ENCODE results near the gene SLC6A1.

The SLC6A1 gene

DNA sequence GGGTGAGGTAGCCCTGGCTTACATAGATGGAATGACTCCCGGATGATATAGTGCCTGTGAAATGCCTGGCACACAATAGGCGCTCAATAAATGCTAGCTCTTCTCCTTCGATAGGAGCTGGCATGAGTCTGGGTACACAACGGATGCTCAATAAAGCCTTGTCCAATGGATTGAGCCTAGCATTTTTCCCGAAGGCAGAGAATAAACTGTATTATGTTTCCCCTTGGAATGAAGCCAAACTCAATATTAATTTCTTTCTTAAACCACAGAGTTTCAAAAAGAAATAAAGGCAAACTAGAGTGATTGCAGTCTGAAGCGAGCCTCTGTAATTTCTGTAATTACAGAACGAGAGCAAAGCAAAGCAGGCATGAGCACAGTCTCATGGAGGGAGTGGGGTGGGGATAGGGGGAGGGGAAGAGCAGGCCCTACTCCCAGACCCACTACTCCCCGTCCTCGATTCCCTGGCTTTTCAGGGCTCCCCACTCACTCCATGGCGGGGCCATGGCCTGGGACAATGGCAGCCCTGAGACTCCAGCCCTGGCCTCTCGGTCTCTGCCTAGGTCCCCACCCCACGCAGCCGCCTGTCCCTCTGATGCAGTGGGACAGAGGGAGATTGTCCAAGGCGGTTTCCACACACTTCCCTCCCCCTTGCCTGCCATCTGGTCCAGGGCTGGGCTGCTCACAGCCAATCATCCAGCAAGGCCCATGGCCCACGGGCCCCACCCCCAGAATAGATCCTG lies 18.0 kb downstream of the SLC6A1 start:
- H3K27ac Mint-ChIP-seq = no peak overlapping the region
- H3K9me3 Mint-ChIP-seq = no peaks in the 10 kb centered on the region

DNA sequence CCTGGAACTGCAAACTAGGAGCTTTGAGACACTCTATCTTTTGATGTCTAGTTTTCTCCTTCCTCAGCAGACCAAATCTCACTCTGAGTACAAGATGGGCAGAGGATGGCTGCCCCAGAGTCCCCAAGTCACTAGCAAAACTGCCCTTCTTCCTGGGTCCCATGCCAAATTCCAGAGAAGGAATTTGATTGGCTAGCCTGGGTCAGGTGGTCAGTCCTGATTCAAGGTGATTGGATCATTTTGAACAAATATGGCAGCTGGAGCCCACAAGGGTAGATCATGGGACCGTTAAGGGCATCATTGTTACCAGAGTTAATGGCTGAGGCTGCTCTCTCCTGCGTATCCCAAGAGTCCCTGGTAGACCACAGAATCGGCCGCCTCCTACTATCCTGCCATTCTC lies 21.7 kb downstream of the SLC6A1 start:
- Mint-ChIP-seq H3K4me1 (ENCODE audit: low read depth) (no peaks in the 10 kb centered on the region), H3K36me3 (ENCODE audit: low read depth) (no peaks in the 10 kb centered on the region), H3K9me3 (no peaks in the 10 kb centered on the region), H3K27me3 (ENCODE audit: low read depth) (no peaks in the 10 kb centered on the region), H3K27ac (no peak overlapping the region), H3K4me3 (no peak overlapping the region)

More for the DNA sequence above, 18.0 kb downstream of the SLC6A1 start:
- Mint-ChIP-seq H3K36me3 (ENCODE audit: low read depth) (no peaks in the 10 kb centered on the region), H3K4me3 (no peak overlapping the region), H3K27me3 (ENCODE audit: low read depth) (no peaks in the 10 kb centered on the region), H3K4me1 (ENCODE audit: low read depth) (no peaks in the 10 kb centered on the region)

DNA sequence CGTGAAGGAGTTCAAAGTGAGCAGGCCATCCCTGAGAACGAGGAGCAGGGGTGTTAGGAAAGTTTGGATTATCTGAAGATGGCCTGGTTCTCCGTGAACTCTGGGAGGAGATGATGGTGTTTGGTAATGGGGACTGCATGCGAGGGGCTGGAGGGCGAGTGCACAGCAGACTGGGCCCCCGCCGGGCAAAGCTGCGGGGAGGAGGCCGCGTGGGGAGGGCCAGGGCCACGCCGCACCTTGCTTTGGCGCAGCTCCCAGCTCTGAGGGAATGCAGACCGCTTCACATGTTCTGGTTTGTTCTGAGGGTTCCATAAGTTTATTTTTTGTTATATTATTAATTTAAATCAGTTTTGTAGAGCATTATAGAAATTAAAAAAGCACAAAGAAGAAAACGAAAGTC lies 22.2 kb downstream of the SLC6A1 start:
- no peaks in the 10 kb centered on the region for H3K9me3 Mint-ChIP-seq
- H3K27ac Mint-ChIP-seq = no peak overlapping the region
- no peaks in the 10 kb centered on the region for H3K27me3 Mint-ChIP-seq (ENCODE audit: low read depth)
- H3K36me3 Mint-ChIP-seq (ENCODE audit: low read depth) = no peaks in the 10 kb centered on the region
- H3K4me1 Mint-ChIP-seq (ENCODE audit: low read depth) = no peaks in the 10 kb centered on the region
- H3K4me3 Mint-ChIP-seq = no peak overlapping the region

DNA sequence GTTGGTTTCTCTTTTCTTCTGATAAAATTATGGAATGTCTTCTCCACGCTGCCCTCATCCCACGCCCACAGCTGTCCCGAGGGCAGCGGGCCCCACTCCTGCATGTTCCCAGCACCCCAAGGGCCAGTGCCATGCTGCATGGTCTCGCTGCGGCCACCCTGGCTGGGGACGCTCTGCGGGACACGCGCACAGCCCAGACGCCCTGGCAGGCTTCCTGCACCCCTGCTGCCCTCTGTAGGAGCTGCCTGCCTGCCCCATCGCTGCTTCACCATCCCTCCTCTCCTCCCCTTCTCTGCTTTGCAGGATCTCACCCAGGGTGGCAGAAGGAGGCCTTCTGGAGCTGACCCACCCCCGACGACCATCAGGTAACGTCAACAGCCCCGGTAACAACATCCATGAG lies 22.8 kb downstream of the SLC6A1 start:
- H3K4me1 Mint-ChIP-seq (ENCODE audit: low read depth) = no peaks in the 10 kb centered on the region
- no peaks in the 10 kb centered on the region for H3K27me3 Mint-ChIP-seq (ENCODE audit: low read depth)
- H3K36me3 Mint-ChIP-seq (ENCODE audit: low read depth) = no peaks in the 10 kb centered on the region
- H3K9me3 Mint-ChIP-seq = no peaks in the 10 kb centered on the region
- no peak overlapping the region for H3K4me3 Mint-ChIP-seq
- H3K27ac Mint-ChIP-seq = no peak overlapping the region

DNA sequence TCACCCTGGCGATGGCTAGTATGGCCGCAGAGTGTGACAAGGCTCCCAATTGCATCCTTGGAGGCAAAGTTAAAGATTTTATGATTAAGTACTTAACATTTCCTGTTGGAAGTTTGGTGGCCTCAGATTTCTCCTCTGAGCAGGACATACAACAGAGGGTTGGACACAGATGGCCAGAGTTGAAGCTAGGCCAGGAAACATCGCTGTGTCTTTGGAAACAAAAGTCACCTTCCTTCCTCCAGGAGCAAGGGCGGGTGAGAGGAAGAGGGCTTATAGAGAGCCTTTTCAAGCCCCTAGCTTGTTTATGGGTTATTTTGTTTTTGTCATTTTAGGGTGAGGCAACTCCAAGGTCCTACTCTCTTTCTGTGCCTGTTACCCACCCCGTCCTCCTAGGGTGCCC lies 24.2 kb downstream of the SLC6A1 start:
- Mint-ChIP-seq H3K36me3 (ENCODE audit: low read depth) (no peaks in the 10 kb centered on the region), H3K27me3 (ENCODE audit: low read depth) (no peaks in the 10 kb centered on the region), H3K9me3 (no peaks in the 10 kb centered on the region), H3K4me1 (ENCODE audit: low read depth) (no peaks in the 10 kb centered on the region), H3K27ac (no peak overlapping the region), H3K4me3 (no peak overlapping the region)

DNA sequence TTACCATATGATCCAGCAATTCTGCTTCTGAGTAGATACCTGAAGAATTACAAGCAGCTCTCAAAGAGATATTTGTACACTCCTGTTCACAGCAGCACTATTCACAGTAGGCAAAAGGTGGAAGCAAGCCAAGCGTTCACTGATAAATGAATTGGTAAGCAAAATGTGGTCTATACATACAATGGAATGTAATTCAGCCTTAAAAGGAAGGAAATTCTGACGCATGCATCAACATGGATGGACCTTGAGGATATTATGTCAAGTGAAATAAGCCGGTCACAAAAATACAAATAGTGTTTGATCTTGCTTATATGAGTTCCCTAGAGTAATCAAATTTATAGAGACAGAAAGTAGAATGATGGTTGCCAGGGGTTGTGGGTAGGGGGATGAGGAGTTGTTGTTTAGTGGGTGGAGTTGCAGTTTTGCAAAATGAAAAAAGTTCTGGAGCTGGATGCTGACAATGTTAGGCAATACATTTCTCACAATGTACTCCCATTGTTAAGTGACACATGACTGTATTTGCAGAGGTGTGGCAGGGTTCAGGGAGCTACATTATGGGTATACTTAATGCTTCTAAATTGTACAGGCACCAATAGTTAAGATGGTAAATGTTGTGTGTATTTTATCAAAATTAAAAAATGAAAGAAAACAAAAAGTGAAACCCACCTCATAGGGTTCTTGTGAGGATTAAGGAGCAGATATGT lies 26.7 kb downstream of the SLC6A1 start:
- H3K27me3 Mint-ChIP-seq (ENCODE audit: low read depth) = no peaks in the 10 kb centered on the region
- no peak overlapping the region for H3K4me3 Mint-ChIP-seq
- no peak overlapping the region for H3K27ac Mint-ChIP-seq
- H3K4me1 Mint-ChIP-seq (ENCODE audit: low read depth) = no peaks in the 10 kb centered on the region
- H3K9me3 Mint-ChIP-seq = no peaks in the 10 kb centered on the region
- no peaks in the 10 kb centered on the region for H3K36me3 Mint-ChIP-seq (ENCODE audit: low read depth)

DNA sequence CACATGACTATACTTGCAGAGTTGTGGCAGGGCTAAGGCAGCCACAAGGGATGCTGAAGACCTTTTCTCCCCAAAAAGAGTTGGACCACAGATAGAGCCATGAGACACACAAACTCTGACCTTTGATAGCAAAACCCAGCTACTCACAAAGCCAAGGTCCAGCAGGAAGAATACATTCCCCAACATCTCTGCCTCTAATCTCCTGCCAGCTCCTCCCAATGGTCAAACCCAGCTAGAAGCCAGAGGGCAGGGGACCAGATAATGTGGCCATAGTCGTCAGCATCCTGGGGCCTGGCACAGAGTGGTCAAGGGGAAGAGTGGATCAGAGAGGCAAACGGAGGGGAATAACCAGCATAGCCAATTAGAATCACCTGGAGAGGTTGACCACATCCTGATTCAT lies 28.2 kb downstream of the SLC6A1 start:
- H3K9me3 Mint-ChIP-seq = no peaks in the 10 kb centered on the region
- H3K4me3 Mint-ChIP-seq = no peak overlapping the region
- H3K36me3 Mint-ChIP-seq (ENCODE audit: low read depth) = no peaks in the 10 kb centered on the region

DNA sequence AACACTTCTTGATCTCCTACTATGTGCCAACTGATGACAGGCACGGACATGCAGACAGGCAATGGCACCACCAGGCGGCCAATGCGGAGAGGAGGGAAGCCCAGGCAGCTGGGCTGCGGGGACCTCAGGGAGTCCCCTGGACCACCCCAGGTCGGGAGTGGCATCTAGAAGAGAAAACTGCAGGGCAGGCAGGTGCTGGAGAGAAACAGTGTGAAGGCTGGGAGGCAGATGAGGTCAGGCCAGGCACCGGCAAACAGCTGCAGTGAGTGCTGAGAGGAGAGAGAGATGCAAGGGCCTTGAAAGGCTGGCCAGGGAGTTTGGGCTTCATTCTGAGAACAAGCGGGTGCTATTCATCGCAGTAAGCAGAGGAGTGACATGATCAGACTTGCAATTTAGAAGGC lies 29.1 kb downstream of the SLC6A1 start:
- no peaks in the 10 kb centered on the region for H3K9me3 Mint-ChIP-seq

More for the DNA sequence above, 28.2 kb downstream of the SLC6A1 start:
- Mint-ChIP-seq H3K27me3 (ENCODE audit: low read depth) (no peaks in the 10 kb centered on the region), H3K27ac (no peak overlapping the region), H3K4me1 (ENCODE audit: low read depth) (no peaks in the 10 kb centered on the region)

DNA sequence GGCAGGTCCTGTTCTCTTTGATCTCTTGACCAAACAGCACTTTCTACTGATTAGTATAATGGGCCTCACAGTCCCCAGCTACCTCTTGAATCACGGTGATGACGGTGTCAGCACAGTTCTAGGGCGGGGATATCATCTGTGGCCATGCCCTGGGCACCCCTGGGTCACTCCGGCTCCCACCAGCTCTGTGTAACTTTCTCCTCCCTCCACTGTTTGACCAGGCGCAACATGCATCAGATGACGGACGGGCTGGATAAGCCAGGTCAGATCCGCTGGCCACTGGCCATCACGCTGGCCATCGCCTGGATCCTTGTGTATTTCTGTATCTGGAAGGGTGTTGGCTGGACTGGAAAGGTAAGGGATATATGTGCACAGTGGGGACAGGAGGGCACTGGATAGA lies 29.6 kb downstream of the SLC6A1 start:
- no peaks in the 10 kb centered on the region for H3K9me3 Mint-ChIP-seq
- no peak overlapping the region for H3K4me3 Mint-ChIP-seq
- H3K27me3 Mint-ChIP-seq (ENCODE audit: low read depth) = no peaks in the 10 kb centered on the region
- H3K36me3 Mint-ChIP-seq (ENCODE audit: low read depth) = no peaks in the 10 kb centered on the region
- no peak overlapping the region for H3K27ac Mint-ChIP-seq
- H3K4me1 Mint-ChIP-seq (ENCODE audit: low read depth) = no peaks in the 10 kb centered on the region

More for the DNA sequence above, 29.1 kb downstream of the SLC6A1 start:
- Mint-ChIP-seq H3K4me3 (no peak overlapping the region), H3K27me3 (ENCODE audit: low read depth) (no peaks in the 10 kb centered on the region), H3K4me1 (ENCODE audit: low read depth) (no peaks in the 10 kb centered on the region), H3K27ac (no peak overlapping the region), H3K36me3 (ENCODE audit: low read depth) (no peaks in the 10 kb centered on the region)

DNA sequence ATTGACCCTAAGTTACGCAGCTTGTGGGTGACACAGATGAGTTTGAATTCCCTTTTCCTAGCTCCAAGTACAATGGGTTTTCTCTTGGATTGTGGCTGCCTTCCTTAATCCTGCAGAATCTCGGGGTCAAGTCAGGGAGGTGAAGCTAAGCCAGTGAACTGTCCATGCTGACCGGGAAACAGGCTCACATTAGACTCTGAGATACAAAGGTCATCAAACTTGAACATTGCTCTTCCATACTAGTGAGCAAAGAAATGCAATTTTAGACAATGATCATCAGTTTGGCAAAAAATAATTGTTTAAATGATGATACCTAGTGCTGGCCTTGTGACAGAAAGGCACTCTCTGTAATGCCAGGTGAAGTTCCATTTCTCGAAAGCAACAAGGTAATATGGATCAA lies 31.6 kb downstream of the SLC6A1 start:
- no peak overlapping the region for H3K27ac Mint-ChIP-seq
- no peak overlapping the region for H3K4me3 Mint-ChIP-seq
- peaks cover 3% of the 10 kb centered on the region for H3K27me3 Mint-ChIP-seq (ENCODE audit: low read depth)
- no peaks in the 10 kb centered on the region for H3K4me1 Mint-ChIP-seq (ENCODE audit: low read depth)
- H3K9me3 Mint-ChIP-seq = no peaks in the 10 kb centered on the region
- H3K36me3 Mint-ChIP-seq (ENCODE audit: low read depth) = no peaks in the 10 kb centered on the region

DNA sequence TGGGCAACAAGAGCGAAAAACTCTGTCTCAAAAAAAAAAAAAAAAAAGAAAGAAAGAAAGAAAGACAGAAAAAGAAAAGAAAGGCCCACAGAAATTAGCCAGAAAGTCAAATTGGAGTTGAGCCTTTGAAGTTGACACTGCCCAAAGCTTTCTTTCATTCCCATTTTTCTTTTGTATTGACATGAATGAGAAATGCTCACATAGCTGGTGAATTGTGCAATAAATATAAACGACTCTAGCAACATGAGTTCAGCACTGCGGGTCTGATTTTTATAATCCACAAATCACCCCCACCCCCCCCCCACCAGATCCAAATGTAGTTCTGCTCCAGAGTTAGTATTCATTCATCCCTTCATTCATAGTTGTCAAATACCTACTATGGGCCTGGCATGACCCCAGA lies 37.4 kb downstream of the SLC6A1 start:
- H3K4me1 Mint-ChIP-seq (ENCODE audit: low read depth) = no peaks in the 10 kb centered on the region
- H3K36me3 Mint-ChIP-seq (ENCODE audit: low read depth) = no peaks in the 10 kb centered on the region
- H3K4me3 Mint-ChIP-seq = no peak overlapping the region
- no peaks in the 10 kb centered on the region for H3K9me3 Mint-ChIP-seq
- H3K27me3 Mint-ChIP-seq (ENCODE audit: low read depth) = peaks cover 8% of the 10 kb centered on the region
- no peak overlapping the region for H3K27ac Mint-ChIP-seq

DNA sequence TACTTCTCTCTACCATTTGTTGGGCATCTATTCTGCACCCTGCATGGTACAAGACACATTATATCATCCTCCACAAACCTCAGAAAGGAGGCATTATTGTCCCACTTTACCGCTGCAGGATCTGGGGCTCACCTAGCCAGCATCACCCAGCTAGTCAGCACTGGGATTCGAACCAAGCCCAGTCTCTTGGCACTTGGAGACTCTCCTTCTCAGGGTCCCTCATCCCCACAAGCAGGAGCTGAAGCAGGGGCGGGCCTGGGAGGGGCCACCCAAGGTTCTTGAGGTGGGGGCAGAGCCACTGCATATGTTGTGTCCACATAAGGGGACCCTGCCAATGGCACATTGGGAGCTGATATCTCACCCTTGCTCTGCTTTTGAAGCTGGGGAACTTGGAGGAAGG lies 41.3 kb downstream of the SLC6A1 start:
- Mint-ChIP-seq H3K4me1 (ENCODE audit: low read depth) (no peaks in the 10 kb centered on the region), H3K27ac (no peak overlapping the region), H3K36me3 (ENCODE audit: low read depth) (no peaks in the 10 kb centered on the region), H3K4me3 (no peak overlapping the region), H3K27me3 (ENCODE audit: low read depth) (peaks cover 41% of the 10 kb centered on the region), H3K9me3 (no peaks in the 10 kb centered on the region)

DNA sequence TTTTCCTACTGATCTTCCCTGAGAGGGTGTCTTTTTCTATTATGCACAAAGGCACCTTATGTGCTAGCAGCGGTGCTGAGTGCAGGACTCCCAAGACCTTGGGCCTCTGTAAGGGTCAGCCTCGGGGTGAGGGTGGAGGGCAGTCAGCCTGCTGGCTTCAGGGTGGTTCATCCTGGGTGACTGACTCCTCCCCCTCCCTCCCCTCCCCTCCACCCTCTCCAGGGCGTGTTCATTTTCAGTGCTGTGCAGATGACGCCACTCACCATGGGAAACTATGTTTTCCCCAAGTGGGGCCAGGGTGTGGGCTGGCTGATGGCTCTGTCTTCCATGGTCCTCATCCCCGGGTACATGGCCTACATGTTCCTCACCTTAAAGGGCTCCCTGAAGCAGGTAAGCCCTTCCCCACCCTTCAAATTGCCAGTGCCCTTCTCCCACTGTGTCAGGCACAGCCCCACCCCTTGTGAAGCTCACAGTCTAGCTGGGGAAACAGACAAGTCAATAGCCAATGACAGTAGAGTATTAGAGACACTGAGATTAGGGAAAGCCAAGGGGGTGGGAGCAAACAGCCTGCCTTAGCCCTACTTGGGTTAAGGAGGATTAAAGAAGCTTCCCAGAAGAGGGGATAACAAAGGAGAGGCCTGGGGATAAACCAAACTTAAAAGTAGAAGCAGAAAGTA lies 41.9 kb downstream of the SLC6A1 start:
- Mint-ChIP-seq H3K27ac (no peak overlapping the region), H3K4me3 (no peak overlapping the region), H3K9me3 (no peaks in the 10 kb centered on the region), H3K36me3 (ENCODE audit: low read depth) (no peaks in the 10 kb centered on the region), H3K4me1 (ENCODE audit: low read depth) (no peaks in the 10 kb centered on the region), H3K27me3 (ENCODE audit: low read depth) (peaks cover 45% of the 10 kb centered on the region)

DNA sequence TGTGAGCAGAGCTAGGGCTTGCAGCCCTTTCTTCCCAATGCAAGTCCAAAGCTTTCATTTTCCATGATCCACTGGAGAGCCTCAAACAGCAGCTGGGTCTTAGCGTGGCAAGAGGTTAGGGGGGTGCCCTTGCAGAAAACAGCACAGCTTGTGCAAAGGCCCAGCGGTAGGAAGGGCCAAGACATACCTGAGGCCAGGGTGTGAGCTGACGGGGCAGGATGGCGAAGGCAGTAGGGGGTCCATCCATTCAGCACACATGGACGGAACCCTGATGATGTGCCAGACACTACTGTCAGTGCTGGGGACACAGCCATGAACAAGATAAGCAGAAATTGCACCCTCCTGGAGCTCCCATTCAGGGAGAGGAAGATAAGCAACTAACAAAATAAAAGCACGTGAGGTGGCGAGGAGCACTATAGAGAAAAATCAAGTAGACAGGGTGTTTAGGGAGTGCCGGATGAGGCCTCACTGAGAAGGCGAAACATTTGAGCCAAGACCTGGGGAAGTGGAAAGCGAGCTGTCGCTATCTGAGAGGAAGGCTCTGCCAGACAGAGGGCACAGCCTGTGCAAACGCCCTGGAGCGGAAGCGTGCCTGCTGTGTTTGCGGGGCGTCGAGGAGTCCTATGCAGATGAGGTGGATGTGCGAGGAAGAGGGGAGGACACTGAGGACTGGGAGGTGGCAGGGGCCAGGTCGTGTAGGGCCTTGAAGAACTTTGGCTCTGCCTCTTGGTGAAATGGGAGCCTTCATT lies 43.4 kb downstream of the SLC6A1 start:
- no peak overlapping the region for H3K27ac Mint-ChIP-seq
- no peaks in the 10 kb centered on the region for H3K4me1 Mint-ChIP-seq (ENCODE audit: low read depth)
- no peaks in the 10 kb centered on the region for H3K9me3 Mint-ChIP-seq
- H3K4me3 Mint-ChIP-seq = no peak overlapping the region
- H3K36me3 Mint-ChIP-seq (ENCODE audit: low read depth) = no peaks in the 10 kb centered on the region
- H3K27me3 Mint-ChIP-seq (ENCODE audit: low read depth) = peaks cover 45% of the 10 kb centered on the region

Data from T-helper 1 cell treated with Interleukin-12 subunit alpha and Interleukin-12 subunit beta and Interleukin-4 antibody, amounts not matched to agents 30 μg/mL and 1 μg/mL, for 36 hours (primary cell).